Glomerular endothelial cell (primary cell): ENCODE results near the gene OR52H1. TPM values are rescaled to one million over a fixed set of nuclear protein-coding genes. Genes with fewer than 3 reads are reported as not detected.

Source experiments
- DNase-seq: peaks from one replicate; pipeline ENCODE4 v3.0.0-alpha.2; 2011; ENCODE audit warnings: low read depth, low spot score; ENCODE audit errors: extremely low read depth
- total RNA-seq: library from RNA; depleted of rRNA; stranded (reverse); fragments of >200 nt; gene quantifications from 2 replicates; pipeline ENCODE4 v1.2.3, GENCODE V29; 2015

OR52H1 gene
- total RNA-seq, 1 donor from 2014 or later, result not detected

DNA sequence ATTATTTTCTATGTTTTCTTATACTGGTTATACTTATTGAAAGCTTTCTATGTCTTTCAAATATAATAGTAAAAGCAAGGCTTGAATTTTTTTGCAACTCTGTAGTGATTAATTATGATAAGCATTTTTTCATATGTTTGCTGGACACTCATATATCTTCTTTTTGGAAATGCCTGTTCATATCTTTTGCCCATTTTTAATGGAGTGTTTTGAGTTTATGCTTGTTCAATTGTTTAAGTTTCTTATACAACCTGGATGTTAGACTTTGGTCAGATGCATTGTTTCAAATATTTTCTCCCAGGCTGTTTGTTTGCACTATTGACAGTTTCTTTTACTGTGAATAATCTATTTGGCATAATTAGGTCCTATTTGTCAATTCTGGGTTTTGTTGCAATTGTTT is 11.9 kb downstream of the OR52H1 start:
- no peak for DNase-seq

DNA sequence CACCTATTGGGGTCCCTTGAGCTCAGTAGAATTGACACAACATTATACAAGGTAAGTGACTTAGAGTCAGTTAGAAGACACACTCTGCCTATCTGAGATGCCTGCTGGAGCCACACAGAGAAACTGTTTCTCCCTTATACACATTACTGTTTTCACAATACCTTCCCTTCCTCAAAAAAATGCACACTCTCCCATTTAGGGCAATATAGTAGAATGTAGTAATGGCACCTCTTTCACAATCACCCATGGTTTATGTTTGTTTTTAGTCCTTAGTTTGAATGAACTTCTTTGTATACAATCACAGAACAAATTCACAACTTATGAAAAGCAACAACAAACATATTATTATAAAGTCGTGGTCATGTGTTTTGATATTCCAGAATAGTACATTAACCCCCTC is 14.3 kb downstream of the OR52H1 start:
- no peak for DNase-seq

DNA sequence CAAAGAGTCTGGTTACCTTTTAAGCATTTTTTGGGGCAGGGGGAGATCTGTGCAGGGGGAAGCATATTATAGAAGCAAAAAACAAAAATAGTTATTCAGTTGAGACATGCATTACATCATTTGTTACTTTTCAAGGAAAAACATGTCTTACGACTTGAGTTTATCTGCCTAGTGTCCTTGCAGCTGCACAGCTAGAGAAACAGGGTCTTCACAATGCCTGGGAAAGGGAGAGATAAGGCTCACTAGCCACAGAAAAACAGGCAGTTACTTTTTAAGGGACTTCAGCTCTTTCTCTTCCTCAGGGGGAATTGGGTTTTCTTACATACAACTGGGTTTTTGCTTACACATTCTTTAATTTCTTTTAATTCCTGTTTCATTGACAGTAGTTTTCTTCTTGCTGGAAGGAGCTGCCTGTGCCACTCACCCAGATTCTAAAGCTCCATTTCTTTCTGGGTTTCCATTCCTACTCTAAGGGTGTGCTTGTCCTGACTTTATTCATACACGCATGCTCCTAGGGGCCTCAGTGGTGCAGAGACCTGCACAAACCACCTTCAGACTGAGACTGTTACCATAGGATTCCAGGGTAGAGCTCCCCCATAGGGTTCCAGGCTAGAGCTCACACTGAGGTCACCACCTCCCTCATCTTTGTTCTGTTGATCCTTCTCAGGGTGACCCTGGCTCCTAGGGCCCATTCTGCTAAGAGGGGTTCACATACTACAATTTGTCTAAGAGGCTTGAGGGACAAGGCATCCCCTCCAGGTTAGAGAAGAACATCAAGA is 17.1 kb downstream of the OR52H1 start:
- DNase-seq, result no peak

DNA sequence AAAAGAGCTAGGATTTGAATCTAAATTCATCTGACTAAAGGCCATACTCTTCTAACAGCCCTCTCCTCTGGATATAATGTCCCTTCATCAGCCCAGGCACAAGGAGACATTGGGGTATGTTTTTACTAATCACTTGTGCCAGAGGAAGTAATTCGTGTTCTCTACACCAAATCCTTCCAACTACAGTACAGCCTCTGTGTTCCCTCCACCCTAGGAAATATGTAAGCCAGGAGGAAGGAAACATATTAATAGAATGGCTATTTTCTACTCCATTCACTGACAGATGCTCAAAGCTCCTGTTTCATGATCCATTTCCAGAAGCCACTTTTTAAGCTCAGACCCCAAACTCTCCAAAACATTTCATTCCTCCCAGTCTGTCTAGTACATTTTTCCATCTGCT is 19.8 kb downstream of the OR52H1 start:
- no peak for DNase-seq

DNA sequence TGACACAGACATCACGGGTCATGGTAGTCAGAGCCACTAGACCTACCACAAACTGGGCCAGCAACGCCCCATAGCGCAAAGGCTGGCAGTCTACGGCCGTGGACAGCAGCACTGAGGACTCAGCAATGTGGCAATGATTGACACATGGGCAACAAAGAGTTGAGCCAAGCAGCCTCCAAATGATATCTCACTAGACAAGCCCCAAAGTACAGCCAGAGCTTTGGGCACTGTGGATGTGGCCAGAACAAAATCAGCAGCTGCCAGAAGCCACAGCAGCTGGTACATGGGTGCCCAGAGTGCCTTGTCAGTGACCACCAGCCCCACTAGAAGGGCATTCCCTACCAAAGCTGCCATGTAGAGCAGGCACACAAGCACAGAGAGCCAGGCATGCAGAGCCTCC is 20.6 kb downstream of the OR52H1 start:
- DNase-seq, result no peak

DNA sequence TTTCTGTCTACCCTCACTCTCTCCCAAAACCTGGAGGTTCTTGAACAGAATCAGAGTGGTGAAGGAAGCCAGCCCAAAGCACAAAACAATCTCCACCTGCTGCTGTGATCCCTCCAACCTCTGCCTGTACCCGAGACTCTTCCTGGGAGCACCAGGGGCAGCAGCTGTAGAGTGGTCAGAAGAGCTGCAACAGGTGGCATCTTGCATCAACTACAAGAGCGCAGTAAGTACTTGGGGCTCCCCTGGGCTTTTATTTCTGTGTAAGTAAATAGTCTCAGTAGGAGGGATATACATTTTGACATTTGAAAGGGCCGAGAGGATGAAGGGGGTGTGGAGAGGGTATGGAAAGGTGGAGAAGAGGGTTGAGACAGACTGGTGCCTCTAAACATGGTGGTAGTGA is 23.6 kb downstream of the OR52H1 start:
- DNase-seq, result no peak

DNA sequence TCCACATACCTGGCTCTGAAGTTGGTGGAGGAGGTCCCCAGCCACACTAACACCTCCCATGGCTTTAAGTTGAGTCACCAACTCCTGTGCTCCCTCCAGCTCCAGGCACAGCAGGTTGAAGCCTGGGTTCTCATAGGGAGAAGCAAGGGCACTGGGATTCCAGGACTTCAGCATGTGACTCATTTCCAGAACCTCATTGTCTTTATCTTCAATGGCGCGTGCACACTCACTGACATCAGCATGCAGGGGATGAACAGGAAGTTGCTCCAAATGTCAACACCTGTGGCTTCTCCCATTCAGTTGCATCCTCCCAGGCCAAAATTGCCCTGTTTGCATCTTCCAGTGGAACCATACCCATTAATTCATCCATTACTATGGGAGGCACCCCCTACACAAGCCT is 26.0 kb downstream of the OR52H1 start:
- no peak for DNase-seq

DNA sequence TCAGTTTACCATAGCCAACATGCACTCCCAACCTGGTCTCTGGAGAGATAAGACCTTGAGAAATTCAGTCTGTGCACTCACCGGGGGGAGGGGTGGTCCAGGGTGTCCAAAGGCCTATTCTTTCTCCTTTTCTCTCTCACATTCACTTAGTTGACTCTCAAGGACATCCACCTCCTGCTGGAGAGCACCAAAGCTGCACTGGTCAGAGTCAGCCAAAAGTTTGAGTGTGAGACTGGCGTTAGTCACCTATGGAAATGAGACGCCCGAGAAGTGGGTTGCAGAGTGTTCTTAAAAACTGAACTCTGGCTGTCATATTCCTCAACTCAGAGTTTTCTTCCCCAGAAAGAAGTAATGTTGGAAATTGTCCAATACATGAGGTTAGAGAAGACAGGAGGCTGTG is 26.8 kb downstream of the OR52H1 start:
- DNase-seq, result no peak

DNA sequence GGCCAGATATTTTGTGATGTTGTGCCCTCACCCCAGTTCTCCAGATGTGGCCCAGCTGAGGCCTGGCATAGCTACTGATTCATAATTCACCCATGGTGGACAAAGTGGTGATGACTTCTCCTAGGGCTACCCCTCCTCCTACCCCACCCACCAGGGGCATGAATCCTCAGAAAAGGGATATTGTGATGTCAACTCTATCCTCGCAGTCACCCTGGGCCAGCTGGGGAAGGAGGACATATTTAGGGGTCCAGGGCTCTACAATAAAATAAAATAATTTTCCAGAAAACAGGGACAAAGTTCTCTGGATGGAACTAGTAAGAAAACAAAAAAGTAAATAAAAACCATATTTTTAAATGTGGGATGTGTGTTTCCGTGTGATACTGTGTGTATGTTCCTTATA is 31.7 kb downstream of the OR52H1 start, which contains the start of gene UBQLNL:
TSS of gene UBQLNL (minus strand) at position 101 of the 400 bp plus-strand sequence. CDS start 258 bp downstream, outside the sequence.
- no peak for DNase-seq

DNA sequence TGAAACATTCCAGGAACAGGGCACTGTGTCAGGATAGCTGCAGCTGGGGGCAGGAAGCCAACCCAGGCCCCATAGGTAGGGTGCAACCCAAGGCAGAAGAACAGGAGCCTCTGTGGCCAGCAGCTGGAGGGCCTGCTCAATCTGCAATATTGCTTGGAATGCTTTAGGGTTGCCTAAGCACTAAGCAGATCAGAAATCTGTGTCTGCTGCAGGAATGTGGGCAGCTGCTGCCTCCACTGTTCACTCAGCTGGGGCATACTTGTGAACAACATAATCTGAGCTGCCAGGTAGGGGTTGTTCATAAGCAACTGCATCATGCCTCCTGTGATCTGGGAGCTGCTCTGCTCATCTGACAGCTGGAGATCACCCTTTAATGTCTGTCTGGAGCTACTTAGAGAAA is 33.5 kb downstream of the OR52H1 start:
- no peak for DNase-seq

DNA sequence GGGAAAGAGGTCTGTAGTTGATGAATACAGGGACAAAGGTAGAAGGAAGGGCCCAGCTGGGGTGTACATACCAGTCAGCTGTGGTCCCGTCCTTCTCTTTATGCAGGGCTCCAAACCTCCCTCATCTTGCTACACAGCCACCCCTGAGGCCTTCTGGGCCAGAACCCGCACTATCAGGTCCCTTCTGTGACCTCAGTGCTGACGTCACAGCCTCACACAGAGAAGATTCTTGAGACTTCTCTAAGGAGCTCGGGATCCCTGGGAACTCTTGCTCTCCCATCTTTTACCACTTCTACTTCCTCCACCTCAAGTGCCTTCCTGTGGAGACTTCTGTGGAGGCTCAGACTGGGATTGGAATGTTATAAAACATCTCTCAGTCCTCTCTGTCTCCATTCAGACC is 38.5 kb downstream of the OR52H1 start, which contains the start of gene UBQLN3:
TSS of gene UBQLN3 (minus strand) at position 155 of the 400 bp plus-strand sequence. CDS start 399 bp downstream, outside the sequence.
- DNase-seq, result no peak

DNA sequence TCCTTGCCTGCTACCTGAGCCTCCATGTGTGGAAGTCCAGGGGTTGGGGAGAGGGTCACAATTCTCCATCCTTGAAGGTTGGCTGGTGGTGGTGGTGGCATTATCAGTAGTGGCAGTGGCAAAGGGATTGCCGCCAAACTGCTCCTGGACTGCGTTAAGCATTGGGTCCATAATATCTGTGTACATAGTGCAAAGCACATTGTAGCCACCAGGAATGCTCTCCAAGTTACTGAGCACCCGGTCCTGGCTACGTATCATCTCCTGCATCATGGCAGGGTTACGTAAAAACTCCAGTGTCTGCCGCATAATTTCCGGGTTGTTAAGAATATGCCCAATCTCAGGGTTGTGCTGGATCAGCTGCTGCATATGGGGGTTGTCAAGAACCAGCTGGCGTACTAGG is 39.7 kb downstream of the OR52H1 start:
- no peak for DNase-seq

DNA sequence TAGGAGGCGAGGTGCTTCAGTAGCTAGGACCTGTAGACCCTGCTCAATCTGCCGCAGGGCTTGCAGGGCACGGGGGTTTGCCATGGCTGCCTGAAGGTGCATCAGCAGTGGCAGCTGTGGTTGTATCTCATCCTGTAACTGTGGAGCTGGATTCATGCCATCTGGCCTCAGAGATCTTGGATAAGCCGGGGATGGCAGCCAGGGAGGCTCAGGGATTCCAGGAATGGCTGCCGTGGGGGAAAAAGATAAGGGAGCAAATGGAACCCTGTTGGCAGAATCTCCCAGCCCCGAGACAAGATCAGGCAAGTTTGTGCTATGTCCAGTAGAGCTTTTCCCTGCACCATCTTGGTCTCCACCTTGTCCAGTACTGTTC is 40.4 kb downstream of the OR52H1 start:
- DNase-seq, result no peak

DNA sequence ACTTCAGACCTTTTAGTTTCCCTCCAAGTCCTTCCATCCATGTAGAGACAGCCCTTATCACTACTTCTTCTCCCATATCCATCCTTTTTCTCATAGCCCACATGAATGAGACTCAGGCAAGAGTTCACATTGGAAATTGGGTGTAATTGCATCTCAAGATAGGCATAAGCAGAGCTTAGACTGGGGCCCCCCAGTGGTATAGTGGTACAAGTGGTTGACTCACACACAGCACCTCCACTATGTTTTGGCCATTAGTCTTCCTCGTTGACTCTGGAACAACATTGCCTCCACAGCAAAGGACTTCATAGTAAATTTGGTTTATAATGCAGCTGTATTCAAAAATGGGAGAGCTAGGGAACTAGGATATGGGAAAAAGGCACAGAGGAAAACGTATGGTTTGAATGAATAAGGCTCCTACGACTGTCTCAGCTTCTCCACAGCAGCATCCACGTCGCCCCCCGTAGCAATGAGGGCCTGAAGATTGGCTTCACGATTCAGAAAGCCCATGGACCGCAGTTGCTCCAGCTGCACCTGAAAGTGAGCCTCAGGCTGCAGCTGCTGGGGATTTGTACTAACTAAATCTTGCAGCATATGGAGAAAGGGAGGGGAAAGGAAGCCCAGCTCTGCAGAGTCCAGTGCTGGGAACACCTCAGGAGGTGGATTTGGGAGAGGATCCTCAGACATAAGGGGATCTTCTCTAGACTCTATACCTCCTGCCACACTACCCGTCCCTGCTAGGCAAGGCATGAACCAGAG is 41.0 kb downstream of the OR52H1 start:
- DNase-seq, result no peak

DNA sequence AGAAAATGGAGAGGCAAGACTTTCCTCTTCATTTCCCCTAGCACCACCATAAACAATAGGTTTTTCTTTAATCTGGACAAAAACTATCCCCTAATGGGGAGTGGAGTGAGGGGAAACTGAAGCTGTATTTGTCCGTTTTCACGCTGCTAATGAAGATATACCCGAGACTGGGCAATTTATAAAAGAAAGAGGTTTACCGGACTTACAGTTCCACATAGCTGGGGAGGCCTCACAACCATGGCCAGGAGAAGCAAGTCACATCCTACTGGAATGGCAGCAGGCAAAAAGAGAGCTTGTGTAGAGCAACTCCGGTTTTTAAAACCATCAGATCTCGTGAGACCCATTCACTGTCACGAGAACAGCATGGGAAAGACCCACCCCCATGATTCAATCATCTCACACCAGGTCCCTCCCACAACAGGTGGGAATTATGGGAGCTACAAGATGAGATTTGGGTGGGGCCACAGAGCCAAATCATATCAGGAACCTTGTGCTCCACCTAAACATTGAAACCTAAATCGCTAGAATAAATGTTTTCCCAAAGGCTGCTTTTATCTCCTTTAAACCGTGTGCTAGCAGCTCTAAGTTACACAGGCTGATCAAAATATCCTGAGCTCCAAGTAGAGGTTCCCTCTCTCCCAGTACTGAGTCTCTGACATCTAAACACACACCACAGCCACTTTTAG is 42.8 kb downstream of the OR52H1 start:
- no peak for DNase-seq

DNA sequence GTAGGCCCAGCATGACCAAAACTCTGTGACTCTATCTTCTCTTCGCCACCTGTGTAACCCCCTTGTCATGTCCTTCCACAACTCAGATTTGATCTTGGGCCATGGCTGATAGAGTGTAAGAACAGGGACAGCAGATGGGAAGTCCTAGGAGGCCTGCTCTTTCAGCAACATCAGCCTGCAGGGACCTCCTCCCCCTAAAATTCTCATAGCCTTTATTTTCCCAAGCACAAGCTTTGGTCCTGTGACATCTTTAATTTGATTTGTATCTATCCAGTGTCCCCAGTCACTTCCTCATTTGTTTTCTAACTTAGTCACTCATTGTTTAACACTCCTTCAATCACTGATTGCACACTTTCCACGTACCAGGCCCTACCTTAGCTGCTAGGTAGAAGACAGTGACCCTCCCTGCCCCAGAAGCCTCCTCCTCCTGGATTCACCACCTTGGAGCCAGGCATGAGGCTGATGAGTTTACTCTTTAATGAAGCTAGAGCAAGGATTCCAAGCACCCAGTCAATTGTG is 43.9 kb downstream of the OR52H1 start:
- DNase-seq, result no peak

DNA sequence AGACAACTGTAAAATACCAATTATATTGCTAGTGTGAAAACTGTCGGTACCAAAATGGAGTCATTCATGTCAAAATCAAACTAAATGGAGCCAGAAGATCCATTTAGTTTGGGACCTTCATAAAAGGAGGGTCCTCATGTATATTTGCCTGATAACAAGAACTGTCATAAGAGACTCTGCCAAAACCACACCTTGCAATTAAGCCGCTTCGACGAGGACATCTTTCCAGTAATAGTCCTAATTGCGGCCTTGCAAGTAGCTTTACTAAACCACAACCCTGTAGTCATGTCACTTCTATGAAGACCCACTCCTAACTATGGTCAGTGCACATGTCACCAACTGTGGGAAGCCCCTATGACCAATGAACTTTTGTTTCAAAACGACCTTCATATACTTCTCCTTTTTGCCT is 47.9 kb downstream of the OR52H1 start:
- DNase-seq, result no peak

DNA sequence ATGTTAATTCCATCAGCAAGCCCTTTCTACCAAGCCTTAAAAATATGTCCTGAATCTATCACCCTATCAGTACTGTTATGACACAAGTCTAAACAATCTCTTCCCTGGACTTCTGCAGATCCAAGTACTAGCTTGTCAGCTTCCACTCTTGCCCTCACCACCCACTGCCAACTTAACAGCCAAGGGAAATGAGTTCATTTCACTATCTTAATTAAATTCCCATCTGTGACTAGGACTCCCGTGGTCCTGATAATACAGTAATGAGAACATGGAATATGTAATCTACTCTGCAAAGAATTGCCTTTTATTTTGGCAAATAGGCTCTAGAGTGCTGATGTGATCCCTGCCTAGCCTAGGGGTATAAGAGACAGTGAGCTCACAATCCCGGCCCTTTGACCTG is 48.7 kb downstream of the OR52H1 start:
- no peak for DNase-seq
